H1 (cell line): ENCODE results near the gene ELAVL1. TPM values are rescaled to one million over a fixed set of nuclear protein-coding genes. Genes with fewer than 3 reads are reported as not detected.

Experiments
- CTCF ChIA-PET: fragments of 300-600 bp; sonication (Branson Sonifier 250); formaldehyde crosslinking; loops from one replicate; lab custom pipeline; 2021; ENCODE audit not compliant: partially characterized antibody; lab: Charles Lee
- POLR2A ChIA-PET: fragments of 300-600 bp; sonication (Branson Sonifier 250); formaldehyde crosslinking; loops from one replicate; lab custom pipeline; 2021; ENCODE audit warnings: inconsistent platforms; ENCODE audit not compliant: partially characterized antibody; lab: Charles Lee
- DNase-seq, 2 experiments: peaks; one replicate each; pipeline versions ENCODE4 v3.0.0 to v3.0.0-alpha.2; 2010 to 2022; ENCODE audit warnings: low spot score in 2 of 2, low read depth in 1 of 2, mixed read lengths in 1 of 2
- FAIRE-seq: peaks from 2 replicates; lab custom pipeline; 2011; peaks lifted over from hg19 to GRCh38; lab: Jason Lieb, UNC
- H2AFZ ChIP-seq: 2 replicates; pipeline ENCODE4 v1.8.1; 2012; ENCODE audit warnings: low read length, inconsistent platforms
- H2AK5ac ChIP-seq: 2 replicates; pipeline ENCODE4 v1.6.1; 2013; ENCODE audit warnings: low read depth, low read length
- H2BK120ac ChIP-seq: replicated peaks from 2 replicates; pipeline ENCODE3; 2013; ENCODE audit warnings: low read depth, low read length, inconsistent platforms
- H2BK12ac ChIP-seq: 2 replicates; pipeline ENCODE4 v1.6.1; 2013; ENCODE audit warnings: low read depth, low read length
- H2BK15ac ChIP-seq: 2 replicates; pipeline ENCODE4 v1.6.1; 2013; ENCODE audit warnings: low read length
- H2BK20ac ChIP-seq: 2 replicates; pipeline ENCODE4 v1.6.1; 2013; ENCODE audit warnings: low read length
- H2BK5ac ChIP-seq: 2 replicates; pipeline ENCODE4 v1.6.1; 2013; ENCODE audit warnings: low read depth, low read length
- H3K14ac ChIP-seq: 2 replicates; pipeline ENCODE4 v1.6.1; 2013; ENCODE audit warnings: inconsistent platforms; ENCODE audit not compliant: insufficient read length
- H3K18ac ChIP-seq: 2 replicates; pipeline ENCODE4 v1.6.1; 2013; ENCODE audit warnings: low read length; ENCODE audit errors: extremely low read depth
- H3K23ac ChIP-seq: 2 replicates; pipeline ENCODE4 v1.6.1; 2013; ENCODE audit warnings: inconsistent platforms; ENCODE audit not compliant: insufficient read length
- H3K23me2 ChIP-seq: 2 replicates; pipeline ENCODE4 v1.6.1; 2013; ENCODE audit warnings: low read depth, low read length
- H3K27ac ChIP-seq: 2 replicates; pipeline ENCODE4 v1.6.1; 2011; ENCODE audit warnings: low read depth, low read length, inconsistent platforms
- H3K27me3 ChIP-seq, 4 experiments: replicated peaks in 1 of 4; 1 replicate in 1 of 4; 2 replicates in 3 of 4; pipeline versions ENCODE4 v1.6.1 to v1.8.1; 2011 to 2013; ENCODE audit warnings: low read length in 3 of 4, mild to moderate bottlenecking in 3 of 4, inconsistent platforms in 2 of 4, mixed read lengths in 2 of 4, moderate library complexity in 1 of 4; ENCODE audit not compliant: control insufficient read depth in 3 of 4, insufficient read depth in 3 of 4; ENCODE audit errors: extremely low read depth in 1 of 4
- H3K36me3 ChIP-seq, 4 experiments: 2 replicates each; pipeline versions ENCODE4 v1.6.1 to v1.8.1; 2011 to 2013; ENCODE audit warnings: mild to moderate bottlenecking in 4 of 4, low read length in 3 of 4, moderate library complexity in 2 of 4, control low read depth in 1 of 4, inconsistent platforms in 1 of 4; ENCODE audit not compliant: insufficient read depth in 4 of 4, control insufficient read depth in 2 of 4
- H3K4ac ChIP-seq: replicated peaks from 2 replicates; pipeline ENCODE3; 2013; ENCODE audit warnings: low read length, low read depth, mixed read lengths, inconsistent platforms; ENCODE audit not compliant: insufficient read length
- H3K4me1 ChIP-seq, 4 experiments: replicated peaks in 1 of 4; 1 replicate in 1 of 4; 2 replicates in 3 of 4; pipeline versions ENCODE4 v1.6.1 to v1.8.1; 2011 to 2013; ENCODE audit warnings: low read length in 3 of 4, inconsistent platforms in 2 of 4, mixed read lengths in 1 of 4; ENCODE audit not compliant: insufficient read depth in 4 of 4, control insufficient read depth in 3 of 4
- H3K4me2 ChIP-seq, 2 experiments: 2 replicates each; pipeline versions ENCODE4 v1.6.1 to v1.8.1; 2011 to 2013; ENCODE audit warnings: low read depth in 2 of 2, low read length in 2 of 2, control low read depth in 1 of 2, inconsistent platforms in 1 of 2, mild to moderate bottlenecking in 1 of 2; ENCODE audit not compliant: insufficient read depth in 1 of 2
- H3K4me3 ChIP-seq, 4 experiments: fragments of 200-600, 300-600 bp in 1 of 4; sonication (generic), shearing (Covaris generic), sonication (Bioruptor Twin) in 1 of 4; 2 replicates each; pipeline versions ENCODE4 v1.5.1 to v1.8.1; 2011 to 2016; ENCODE audit warnings: low read length in 4 of 4, low read depth in 3 of 4, control low read depth in 2 of 4, inconsistent platforms in 2 of 4, mild to moderate bottlenecking in 2 of 4, mixed read lengths in 1 of 4, moderate library complexity in 1 of 4; ENCODE audit not compliant: insufficient read depth in 2 of 4; ENCODE audit errors: extremely low read depth in 1 of 4
- H3K56ac ChIP-seq: replicated peaks from 2 replicates; pipeline ENCODE3; 2013; ENCODE audit warnings: low read depth, mild to moderate bottlenecking, mixed read lengths, low read length, inconsistent platforms; ENCODE audit not compliant: insufficient read length
- H3K79me1 ChIP-seq: 2 replicates; pipeline ENCODE4 v1.6.1; 2013; ENCODE audit warnings: low read depth, low read length, control low read depth
- H3K79me2 ChIP-seq, 2 experiments: 2 replicates each; pipeline versions ENCODE4 v1.6.1 to v1.8.1; 2012 to 2013; ENCODE audit warnings: low read length in 2 of 2, mild to moderate bottlenecking in 2 of 2, inconsistent platforms in 1 of 2; ENCODE audit not compliant: insufficient read depth in 2 of 2, control insufficient read depth in 1 of 2
- H3K9ac ChIP-seq, 4 experiments: replicated peaks in 1 of 4; 1 replicate in 1 of 4; 2 replicates in 3 of 4; pipeline versions ENCODE4 v1.6.1 to v1.8.1; 2011 to 2013; ENCODE audit warnings: low read depth in 3 of 4, low read length in 3 of 4, control low read depth in 2 of 4, mild to moderate bottlenecking in 2 of 4, moderate library complexity in 2 of 4, inconsistent platforms in 1 of 4; ENCODE audit errors: extremely low read depth in 1 of 4
- H3K9me3 ChIP-seq, 2 experiments: 2 replicates each; pipeline versions ENCODE4 v1.6.1 to v1.8.1; 2012 to 2013; ENCODE audit warnings: mild to moderate bottlenecking in 2 of 2, moderate library complexity in 2 of 2, control low read depth in 1 of 2, inconsistent platforms in 1 of 2, low read depth in 1 of 2, low read length in 1 of 2, mixed read lengths in 1 of 2; ENCODE audit not compliant: insufficient read depth in 2 of 2
- H4K20me1 ChIP-seq, 2 experiments: replicated peaks in 1 of 2; 2 replicates each; pipeline versions ENCODE3 to v1.8.1; 2011 to 2013; ENCODE audit warnings: inconsistent platforms in 2 of 2, low read length in 2 of 2, mild to moderate bottlenecking in 1 of 2; ENCODE audit not compliant: insufficient read depth in 2 of 2, control insufficient read depth in 1 of 2
- H4K5ac ChIP-seq: 2 replicates; pipeline ENCODE4 v1.6.1; 2013; ENCODE audit warnings: low read length, low read depth, mixed read lengths, inconsistent platforms; ENCODE audit not compliant: insufficient read length
- H4K8ac ChIP-seq: 2 replicates; pipeline ENCODE4 v1.8.0; 2013; ENCODE audit warnings: mild to moderate bottlenecking, moderate library complexity, low read length, inconsistent platforms; ENCODE audit not compliant: insufficient read depth; ENCODE audit errors: extremely low read depth
- H4K91ac ChIP-seq: replicated peaks from 2 replicates; pipeline ENCODE3; 2013; ENCODE audit warnings: low read length, mixed read lengths, inconsistent platforms; ENCODE audit not compliant: insufficient read length
- POU5F1 ChIP-seq: IDR thresholded peaks from 2 replicates; pipeline ENCODE4 v1.6.1; 2011; ENCODE audit warnings: low read depth, mild to moderate bottlenecking, low read length, moderate library complexity
- RFX5 ChIP-seq: IDR thresholded peaks from 2 replicates; pipeline ENCODE4 v1.6.1; 2011; ENCODE audit warnings: low read depth, low read length, improper control_type of control experiment, borderline replicate concordance
- TBP ChIP-seq: IDR thresholded peaks from 2 replicates; pipeline ENCODE4 v1.6.1; 2011; ENCODE audit warnings: low read depth, low read length, improper control_type of control experiment
- ZNF274 ChIP-seq: IDR thresholded peaks from 2 replicates; pipeline ENCODE4 v1.7.0; 2012; ENCODE audit warnings: low read length, borderline replicate concordance; ENCODE audit errors: extremely low read depth
- WGBS, 2 experiments: shearing (Covaris generic) in 1 of 2; methylation state at CpG; one replicate each; pipeline versions ENCODE4 v1.1.6 to v1.1.7; 2013 to 2015; ENCODE audit warnings: low lambda C conversion rate in 2 of 2, mixed read lengths in 2 of 2, inconsistent platforms in 1 of 2, low coverage in 1 of 2, missing lambda C conversion rate in 1 of 2; ENCODE audit not compliant: insufficient replicate concordance in 2 of 2, insufficient coverage in 1 of 2, insufficient read length in 1 of 2; ENCODE audit errors: extremely low coverage in 1 of 2, missing lambda C conversion rate in 1 of 2; 5-methylcytosine and 5-hydroxymethylcytosine counted together
- polyA plus RNA-seq, 7 experiments: library from polyadenylated mRNA; depleted of rRNA in 3 of 7; stranded (reverse) in 5 of 7; unstranded in 2 of 7; fragments of >200 nt in 5 of 7; fragments of 200-250 nt in 2 of 7; gene quantifications; 1 replicate in 5 of 7; 2 replicates in 1 of 7; 4 replicates in 1 of 7; pipeline versions ENCODE4 v1.2.1 to v1.2.3, GENCODE V29; 2011 to 2013; ENCODE audit warnings: missing spikeins in 2 of 7, mixed read lengths in 2 of 7
- total RNA-seq: library from RNA; stranded (reverse); fragmentation: NEBNext Ultra II Directional; extraction: Animal tissue kit (Norgen Biotek cat#: 25700); gene quantifications from 2 replicates; pipeline ENCODE4 v1.2.1, GENCODE V29; 2021

Gene ELAVL1
- total and polyA plus RNA-seq, 2 of the 8 experiments (the other 6 are each of a cell fraction or from before 2014, with no cell fraction given), result 56.7 to 163 TPM

DNA sequence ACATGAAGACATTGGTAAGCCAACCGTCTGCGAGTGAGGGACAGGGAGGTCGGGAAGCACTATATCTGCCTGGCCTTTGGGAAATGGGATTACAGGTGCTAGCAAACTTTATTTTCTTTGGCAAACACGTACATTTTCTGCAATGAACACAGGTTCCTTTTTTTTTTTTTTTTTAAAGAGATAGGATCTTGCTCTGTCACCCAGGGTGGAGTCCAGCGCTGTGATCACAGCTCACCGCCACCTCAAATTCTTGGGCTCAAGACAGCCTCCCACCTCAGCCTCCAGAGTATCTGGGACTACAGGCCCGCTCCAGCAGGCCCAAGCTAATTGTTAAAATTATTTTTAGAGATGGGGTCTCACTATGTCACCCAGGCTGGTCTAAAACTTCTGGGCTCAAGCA is 24.2 kb downstream of the ELAVL1 start:
- Histone ChIP-seq H3K27me3 (no peaks in the 10 kb centered on the region), H2BK120ac (no peak overlapping the region), H4K5ac (no peak overlapping the region), H2AK5ac (no peak overlapping the region), H3K4ac (no peak overlapping the region), H3K4me3 (no peak overlapping the region), H4K20me1 (peaks cover 41 to 61% of the 10 kb centered on the region in 2 experiments), H3K23me2 (no peaks in the 10 kb centered on the region), H2AFZ (no peak overlapping the region), H2BK15ac (no peak overlapping the region), H2BK20ac (no peak overlapping the region), H3K27ac (no peak overlapping the region), H3K4me1 (no peaks in the 10 kb centered on the region), H3K4me2 (no peak overlapping the region), H2BK5ac (no peak overlapping the region), H4K91ac (no peak overlapping the region), H3K23ac (no peak overlapping the region), H3K79me2 (peaks cover 0 to 29% of the 10 kb centered on the region in 2 experiments; a peak in 2 of 4 replicates), H3K56ac (no peak overlapping the region), H3K14ac (no peak overlapping the region), H3K9me3 (no peaks in the 10 kb centered on the region), H2BK12ac (no peak overlapping the region), H4K8ac (no peak overlapping the region), H3K36me3 (peaks cover 22 to 81% (median 54%) of the 10 kb centered on the region in 4 experiments), H3K79me1 (peaks cover 35% of the 10 kb centered on the region), H3K18ac (no peak overlapping the region), H3K9ac (no peak overlapping the region)
- TF ChIP-seq ZNF274, result no peak
- TF ChIP-seq POU5F1, result no peak
- no peak for TF ChIP-seq RFX5
- no peak for TF ChIP-seq TBP
- ChIA-PET CTCF (interaction anchor here (0.9 kb wide), 1 partner anchor 104 kb away, joined by 4 read pairs; no protein-coding TSS in a partner anchor), POLR2A (interaction anchor here (0.6 to 0.7 kb wide), 2 partner anchors 10 to 285 kb away, joined by 3 read pairs; no protein-coding TSS in a partner anchor)
- DNase-seq, result no peak
- WGBS, 2 experiments, result 97% methylated on average over 5 of the region's 7 CpGs; no CpG with 5 or more reads in 1 of the 2 experiments
- no peak for FAIRE-seq
